Breast epithelium (tissue), 3 donors: ENCODE results near the gene HLA-DRB1.

ENCODE experiments used
- POLR2A ChIP-seq: fragments of 450-650 bp; IDR thresholded peaks from one replicate; pipeline ENCODE4 v1.6.1; 2016; ENCODE audit warnings: antibody characterized with exemption, mild to moderate bottlenecking, moderate library complexity
- POLR2AphosphoS5 ChIP-seq, 3 donors: sonication (generic); formaldehyde crosslinking; IDR thresholded peaks; one replicate each; pipeline ENCODE4 v1.6.1; 2017; ENCODE audit warnings: antibody characterized with exemption in 3 of 3
- TF ChIP-seq, protein P1 (sequence below), 3 donors: fragments of 450-650 bp; IDR thresholded peaks; one replicate each; pipeline ENCODE4 v1.5.1; 2016 to 2017; ENCODE audit warnings: antibody characterized with exemption in 3 of 3, mild to moderate bottlenecking in 3 of 3, moderate library complexity in 3 of 3

DNA sequence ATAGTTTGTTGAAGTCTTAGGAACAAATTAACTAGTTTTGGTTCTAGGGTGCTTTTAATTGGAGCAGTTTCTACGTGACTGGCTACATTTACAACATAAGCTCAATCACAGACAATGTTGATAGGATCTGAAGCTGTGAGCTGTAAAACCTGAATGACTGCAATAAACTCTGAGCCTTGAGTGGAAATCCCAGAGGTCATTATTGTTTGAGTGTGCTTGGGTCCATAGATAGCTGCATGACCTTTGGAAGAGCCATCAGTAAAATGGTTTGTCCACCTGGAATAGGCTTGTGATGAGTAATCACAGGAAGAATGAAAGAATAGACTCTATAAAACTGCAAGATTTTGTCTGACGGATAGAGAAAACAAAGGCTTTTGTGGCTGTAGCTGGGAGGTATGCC is 26.7 kb downstream of the HLA-DRB1 start:
- TF ChIP-seq, protein P1, sequence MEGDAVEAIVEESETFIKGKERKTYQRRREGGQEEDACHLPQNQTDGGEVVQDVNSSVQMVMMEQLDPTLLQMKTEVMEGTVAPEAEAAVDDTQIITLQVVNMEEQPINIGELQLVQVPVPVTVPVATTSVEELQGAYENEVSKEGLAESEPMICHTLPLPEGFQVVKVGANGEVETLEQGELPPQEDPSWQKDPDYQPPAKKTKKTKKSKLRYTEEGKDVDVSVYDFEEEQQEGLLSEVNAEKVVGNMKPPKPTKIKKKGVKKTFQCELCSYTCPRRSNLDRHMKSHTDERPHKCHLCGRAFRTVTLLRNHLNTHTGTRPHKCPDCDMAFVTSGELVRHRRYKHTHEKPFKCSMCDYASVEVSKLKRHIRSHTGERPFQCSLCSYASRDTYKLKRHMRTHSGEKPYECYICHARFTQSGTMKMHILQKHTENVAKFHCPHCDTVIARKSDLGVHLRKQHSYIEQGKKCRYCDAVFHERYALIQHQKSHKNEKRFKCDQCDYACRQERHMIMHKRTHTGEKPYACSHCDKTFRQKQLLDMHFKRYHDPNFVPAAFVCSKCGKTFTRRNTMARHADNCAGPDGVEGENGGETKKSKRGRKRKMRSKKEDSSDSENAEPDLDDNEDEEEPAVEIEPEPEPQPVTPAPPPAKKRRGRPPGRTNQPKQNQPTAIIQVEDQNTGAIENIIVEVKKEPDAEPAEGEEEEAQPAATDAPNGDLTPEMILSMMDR (IDR thresholded peaks at IDR 0.05), result no peak
- TF ChIP-seq POLR2AphosphoS5 (IDR thresholded peaks at IDR 0.05), result no peak
- TF ChIP-seq POLR2A, result no peak
